Choroid plexus epithelial cell (primary cell): ENCODE results near the gene ANKMY2.

ENCODE experiments used
- DNase-seq: peaks from one replicate; pipeline ENCODE4 v3.0.0-alpha.2; 2010; ENCODE audit warnings: low read depth
- H3K4me3 ChIP-seq: 2 replicates; pipeline ENCODE4 v1.5.1; 2011; ENCODE audit warnings: low read depth, mild to moderate bottlenecking, control low read depth, low read length, moderate library complexity
- TF ChIP-seq, protein P1 (sequence below): conservative IDR thresholded peaks from 2 replicates; pipeline ENCODE4 v1.5.1; 2011; ENCODE audit warnings: low read depth, mild to moderate bottlenecking, control low read depth, inconsistent platforms, low read length, moderate library complexity

Gene ANKMY2

DNA sequence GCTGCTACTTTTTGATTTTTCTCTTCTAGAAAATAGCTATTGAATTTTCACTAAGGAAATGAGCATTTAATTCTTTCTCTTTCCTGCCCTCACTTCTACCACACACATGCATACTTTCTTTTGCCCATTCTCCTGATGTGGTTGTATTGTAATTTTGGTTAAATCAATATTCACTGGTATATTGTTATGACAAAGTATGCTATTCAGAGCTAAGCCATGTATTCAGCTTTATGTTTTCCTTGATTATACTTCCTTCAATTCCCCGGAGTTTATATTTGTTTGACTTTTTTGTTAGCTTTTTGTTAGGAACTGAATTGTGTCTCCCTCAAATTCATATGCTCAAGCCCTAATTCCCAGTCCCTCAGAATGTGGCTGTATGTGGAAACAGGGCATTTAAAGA lies 94.9 kb downstream of the ANKMY2 start:
- TF ChIP-seq, protein P1, sequence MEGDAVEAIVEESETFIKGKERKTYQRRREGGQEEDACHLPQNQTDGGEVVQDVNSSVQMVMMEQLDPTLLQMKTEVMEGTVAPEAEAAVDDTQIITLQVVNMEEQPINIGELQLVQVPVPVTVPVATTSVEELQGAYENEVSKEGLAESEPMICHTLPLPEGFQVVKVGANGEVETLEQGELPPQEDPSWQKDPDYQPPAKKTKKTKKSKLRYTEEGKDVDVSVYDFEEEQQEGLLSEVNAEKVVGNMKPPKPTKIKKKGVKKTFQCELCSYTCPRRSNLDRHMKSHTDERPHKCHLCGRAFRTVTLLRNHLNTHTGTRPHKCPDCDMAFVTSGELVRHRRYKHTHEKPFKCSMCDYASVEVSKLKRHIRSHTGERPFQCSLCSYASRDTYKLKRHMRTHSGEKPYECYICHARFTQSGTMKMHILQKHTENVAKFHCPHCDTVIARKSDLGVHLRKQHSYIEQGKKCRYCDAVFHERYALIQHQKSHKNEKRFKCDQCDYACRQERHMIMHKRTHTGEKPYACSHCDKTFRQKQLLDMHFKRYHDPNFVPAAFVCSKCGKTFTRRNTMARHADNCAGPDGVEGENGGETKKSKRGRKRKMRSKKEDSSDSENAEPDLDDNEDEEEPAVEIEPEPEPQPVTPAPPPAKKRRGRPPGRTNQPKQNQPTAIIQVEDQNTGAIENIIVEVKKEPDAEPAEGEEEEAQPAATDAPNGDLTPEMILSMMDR, result no peak
- H3K4me3 ChIP-seq, result no peak overlapping the region
- DNase-seq, result no peak
